Measurements from ENCODE around the gene SMC1B. TPM values are rescaled to one million over a fixed set of nuclear protein-coding genes. Genes with fewer than 3 reads are reported as not detected.
"Not testable (repeated sequence)": the region's sequence is repeated elsewhere in the genome, so short reads cannot be mapped to it uniquely, and the experiment has no call there.

SMC1B gene
- total RNA-seq, 4 donors from 2014 or later = not detected

DNA sequence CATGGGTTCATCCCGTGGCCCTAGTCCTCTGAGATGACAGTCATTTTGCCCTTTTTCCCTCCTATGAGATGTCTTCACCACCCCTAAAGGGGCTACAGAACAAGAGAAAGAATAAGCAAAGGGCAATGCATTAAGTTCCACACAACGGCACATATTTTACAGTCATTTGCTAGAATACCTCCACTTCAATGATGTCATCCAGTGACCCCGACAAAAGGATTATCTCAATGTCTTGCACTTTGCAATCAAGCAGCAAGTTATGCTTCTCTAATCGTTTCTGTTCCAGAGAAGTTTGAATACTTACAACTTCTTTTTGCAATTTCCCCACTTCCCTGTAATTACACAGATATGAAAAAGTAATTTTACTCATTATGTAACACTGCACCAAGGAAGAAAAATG is 53.8 kb downstream of the SMC1B start:
- Histone ChIP-seq H3K9me3 (no peaks in the 10 kb centered on the region), H3K4me3 (no peak overlapping the region), H3K27me3 (no peaks in the 10 kb centered on the region), H3K4me1 (no peaks in the 10 kb centered on the region), H3K27ac (no peak overlapping the region), H3K36me3 (no peaks in the 10 kb centered on the region)
- DNase-seq = no peak
- 57 to 62% methylated on average over 4 of the region's 4 CpGs for WGBS, 2 donors
- intact Hi-C loops (cut with DNase I) = no loop called here
- no peak for TF ChIP-seq POLR2A (IDR thresholded peaks at IDR 0.05)
- TF ChIP-seq, protein P1, sequence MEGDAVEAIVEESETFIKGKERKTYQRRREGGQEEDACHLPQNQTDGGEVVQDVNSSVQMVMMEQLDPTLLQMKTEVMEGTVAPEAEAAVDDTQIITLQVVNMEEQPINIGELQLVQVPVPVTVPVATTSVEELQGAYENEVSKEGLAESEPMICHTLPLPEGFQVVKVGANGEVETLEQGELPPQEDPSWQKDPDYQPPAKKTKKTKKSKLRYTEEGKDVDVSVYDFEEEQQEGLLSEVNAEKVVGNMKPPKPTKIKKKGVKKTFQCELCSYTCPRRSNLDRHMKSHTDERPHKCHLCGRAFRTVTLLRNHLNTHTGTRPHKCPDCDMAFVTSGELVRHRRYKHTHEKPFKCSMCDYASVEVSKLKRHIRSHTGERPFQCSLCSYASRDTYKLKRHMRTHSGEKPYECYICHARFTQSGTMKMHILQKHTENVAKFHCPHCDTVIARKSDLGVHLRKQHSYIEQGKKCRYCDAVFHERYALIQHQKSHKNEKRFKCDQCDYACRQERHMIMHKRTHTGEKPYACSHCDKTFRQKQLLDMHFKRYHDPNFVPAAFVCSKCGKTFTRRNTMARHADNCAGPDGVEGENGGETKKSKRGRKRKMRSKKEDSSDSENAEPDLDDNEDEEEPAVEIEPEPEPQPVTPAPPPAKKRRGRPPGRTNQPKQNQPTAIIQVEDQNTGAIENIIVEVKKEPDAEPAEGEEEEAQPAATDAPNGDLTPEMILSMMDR (IDR thresholded peaks at IDR 0.05) = no peak

DNA sequence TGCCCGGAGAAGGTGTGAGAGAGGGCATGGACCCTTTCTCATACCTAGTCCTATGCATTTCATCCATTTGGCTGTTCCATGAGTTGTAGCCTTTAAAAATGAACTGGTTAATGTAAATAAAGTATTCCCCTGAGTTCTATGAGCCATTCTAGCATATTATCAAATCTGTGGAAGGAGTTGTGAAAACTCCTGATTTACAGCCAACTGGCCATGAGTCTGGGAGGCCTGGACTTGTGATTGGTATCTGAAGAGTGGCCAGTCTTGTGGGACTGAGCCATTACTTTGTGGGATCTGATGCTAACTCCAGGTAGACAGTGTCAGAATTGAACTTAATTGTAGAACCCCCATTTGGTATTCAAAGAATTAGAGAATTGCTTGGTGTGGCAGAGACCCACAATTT is 55.3 kb downstream of the SMC1B start:
- TF ChIP-seq, protein P1 (IDR thresholded peaks at IDR 0.05) = no peak
- TF ChIP-seq POLR2A (IDR thresholded peaks at IDR 0.05) = no peak
- WGBS, 2 donors = 100% methylated on average over 1 of the region's 1 CpG
- Histone ChIP-seq H3K27me3 (no peaks in the 10 kb centered on the region), H3K4me3 (no peak overlapping the region), H3K4me1 (no peaks in the 10 kb centered on the region), H3K9me3 (no peaks in the 10 kb centered on the region), H3K27ac (peak overlapping the region in 1 of 4 donors; percentile 2), H3K36me3 (no peaks in the 10 kb centered on the region)
- DNase-seq = no peak
- intact Hi-C loops (cut with DNase I) = no loop called here

DNA sequence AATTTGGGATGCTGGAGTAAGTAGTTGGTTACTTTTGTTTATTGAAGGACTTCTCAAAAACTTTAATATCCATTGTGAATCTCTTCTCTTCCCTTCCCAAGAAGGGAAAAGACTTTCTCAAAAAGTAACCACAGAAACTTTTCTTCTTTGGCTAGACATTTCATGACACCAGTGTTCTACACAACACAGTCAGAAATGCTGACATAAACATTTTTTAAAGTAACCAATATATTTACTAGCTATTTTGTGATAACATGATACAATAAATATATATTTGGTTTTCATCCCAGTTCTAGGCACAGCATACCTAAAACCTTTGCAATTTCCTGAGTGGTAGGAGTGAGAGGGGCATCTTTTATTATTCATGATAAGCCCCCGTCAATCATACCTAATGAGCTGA is 55.9 kb downstream of the SMC1B start:
- 100% methylated on average over 1 of the region's 1 CpG for WGBS, 2 donors
- H3K9me3 ChIP-seq = no peaks in the 10 kb centered on the region
- no peaks in the 10 kb centered on the region for H3K36me3 ChIP-seq
- no peaks in the 10 kb centered on the region for H3K27me3 ChIP-seq
- intact Hi-C loops (cut with DNase I) = no loop called here
- DNase-seq = no peak
- H3K4me1 ChIP-seq = no peaks in the 10 kb centered on the region
- H3K4me3 ChIP-seq = no peak overlapping the region
- H3K27ac ChIP-seq = no peak overlapping the region
- no peak for TF ChIP-seq POLR2A (IDR thresholded peaks at IDR 0.05)
- TF ChIP-seq, protein P1 (IDR thresholded peaks at IDR 0.05) = no peak

DNA sequence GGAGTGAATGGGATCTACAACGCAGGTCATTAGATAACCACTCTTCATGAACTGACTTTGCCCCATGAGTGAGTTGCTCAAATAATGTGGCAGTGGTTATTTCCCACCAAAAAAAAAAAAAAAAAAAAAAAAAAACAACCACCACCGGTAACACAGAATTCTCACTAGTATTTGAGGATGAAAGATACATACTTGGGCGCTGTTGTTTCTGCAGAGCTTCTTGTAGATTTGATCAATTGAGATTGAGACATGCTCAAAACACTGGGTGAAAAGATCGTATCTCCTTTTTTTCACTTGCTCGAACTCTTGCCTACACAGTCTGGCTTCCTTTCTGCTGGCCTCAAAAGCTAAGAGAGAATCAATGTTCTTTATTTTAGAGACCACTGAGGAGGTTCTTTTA is 59.6 kb downstream of the SMC1B start:
- Histone ChIP-seq H3K27ac (no peak overlapping the region), H3K9me3 (no peaks in the 10 kb centered on the region), H3K4me1 (peaks cover 0 to 8% (median 0%) of the 10 kb centered on the region in 3 donors), H3K4me3 (no peak overlapping the region), H3K27me3 (no peaks in the 10 kb centered on the region), H3K36me3 (no peaks in the 10 kb centered on the region)
- TF ChIP-seq, protein P1 (IDR thresholded peaks at IDR 0.05) = no peak
- no peak for TF ChIP-seq POLR2A (IDR thresholded peaks at IDR 0.05)
- 90 to 93% methylated on average over 5 of the region's 5 CpGs for WGBS, 2 donors
- intact Hi-C loops (cut with DNase I) = no loop called here
- DNase-seq = no peak

DNA sequence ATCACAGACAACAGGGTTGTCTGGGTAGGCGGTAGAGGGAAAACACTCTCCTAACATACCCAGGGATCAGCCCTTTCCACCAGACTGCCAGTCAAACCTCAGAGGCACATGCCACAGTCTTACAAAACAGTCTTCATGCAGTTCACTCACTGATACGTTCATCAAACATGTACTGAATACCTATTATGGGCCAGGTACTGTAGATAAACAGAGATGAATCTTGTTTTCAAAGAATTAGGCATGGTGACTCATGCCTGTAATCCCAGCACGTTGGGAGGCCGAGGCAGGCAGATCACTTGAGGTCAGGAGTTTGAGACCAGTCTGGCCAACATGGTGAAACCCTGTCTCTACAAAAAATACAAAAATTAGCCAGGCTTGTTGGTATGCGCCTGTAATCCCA is 60.6 kb downstream of the SMC1B start:
- H3K36me3 ChIP-seq; H3K27me3 ChIP-seq; H3K9me3 ChIP-seq; intact Hi-C loops (cut with DNase I); H3K4me3 ChIP-seq; H3K27ac ChIP-seq; H3K4me1 ChIP-seq; DNase-seq: not testable (repeated sequence)
- WGBS, 2 donors = 54 to 59% methylated on average over 5 of the region's 5 CpGs

DNA sequence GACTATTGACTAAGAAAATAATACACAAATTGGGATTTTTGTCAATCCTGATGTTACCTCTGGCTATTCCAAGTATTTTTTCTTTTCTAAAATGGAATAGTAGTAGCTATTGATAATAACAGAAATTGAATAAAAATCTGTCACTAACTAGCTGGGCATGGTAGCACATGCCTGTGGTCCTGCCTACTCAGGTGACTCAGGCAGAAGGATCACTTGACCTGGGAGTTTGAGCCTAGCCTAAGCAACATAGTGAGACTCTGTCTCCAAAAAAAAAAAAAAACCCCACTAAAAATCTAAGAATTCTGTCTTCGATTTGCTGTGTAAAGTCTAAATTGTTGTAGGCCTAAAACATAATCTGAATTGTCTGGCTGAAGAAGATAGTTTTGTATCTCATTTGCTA is 61.4 kb downstream of the SMC1B start:
- H3K27me3 ChIP-seq = no peaks in the 10 kb centered on the region
- no peak overlapping the region for H3K27ac ChIP-seq
- no peak overlapping the region for H3K4me3 ChIP-seq
- whole genome bisulfite sequencing, 2 donors = 93 to 96% methylated on average over 1 of the region's 1 CpG
- DNase-seq = no peak
- no peaks in the 10 kb centered on the region for H3K36me3 ChIP-seq
- H3K4me1 ChIP-seq = peaks cover 0 to 8% (median 0%) of the 10 kb centered on the region in 3 donors
- intact Hi-C loops (cut with DNase I) = no loop called here
- no peaks in the 10 kb centered on the region for H3K9me3 ChIP-seq
- no peak for TF ChIP-seq POLR2A (IDR thresholded peaks at IDR 0.05)
- TF ChIP-seq, protein P1 (IDR thresholded peaks at IDR 0.05) = no peak
